Bronchial epithelial cell (primary cell): Measurements from ENCODE around the gene OLFM1. TPM values are rescaled to one million over a fixed set of nuclear protein-coding genes. Genes with fewer than 3 reads are reported as not detected.

Source experiments
- DNase-seq: peaks from one replicate; pipeline ENCODE4 v3.0.0-alpha.2; 2010; ENCODE audit warnings: low read depth
- FAIRE-seq: peaks from 2 replicates; lab custom pipeline; 2011; peaks lifted over from hg19 to GRCh38; lab: Jason Lieb, UNC
- H3K27me3 ChIP-seq: 2 replicates; pipeline ENCODE4 v1.5.1; 2011; ENCODE audit warnings: low read length; ENCODE audit not compliant: control insufficient read depth, insufficient read depth
- H3K36me3 ChIP-seq: 2 replicates; pipeline ENCODE4 v1.5.1; 2011; ENCODE audit warnings: low read length; ENCODE audit not compliant: control insufficient read depth, insufficient read depth
- H3K4me3 ChIP-seq: 2 replicates; pipeline ENCODE4 v1.5.1; 2011; ENCODE audit warnings: mild to moderate bottlenecking, low read depth, low read length, control low read depth
- total RNA-seq: library from RNA; depleted of rRNA; stranded (reverse); fragments of >200 nt; gene quantifications from 2 replicates; pipeline ENCODE4 v1.2.1, GENCODE V29; 2014
- TF ChIP-seq, protein P1 (sequence below): IDR thresholded peaks from 2 replicates; pipeline ENCODE4 v1.5.1; 2011; ENCODE audit warnings: mild to moderate bottlenecking, moderate library complexity, low read length, control low read depth, inconsistent platforms; ENCODE audit not compliant: insufficient read depth, severe bottlenecking

Gene OLFM1
- total RNA-seq, 1 donor from 2014 or later, result 0.26 TPM

GRCh38 chr9:135116371-135116770 lies 28.9 kb downstream of the OLFM1 start:
- Histone ChIP-seq H3K36me3 (no peaks in the 10 kb centered on the region), H3K27me3 (no peaks in the 10 kb centered on the region), H3K4me3 (no peak overlapping the region)
- TF ChIP-seq, protein P1, sequence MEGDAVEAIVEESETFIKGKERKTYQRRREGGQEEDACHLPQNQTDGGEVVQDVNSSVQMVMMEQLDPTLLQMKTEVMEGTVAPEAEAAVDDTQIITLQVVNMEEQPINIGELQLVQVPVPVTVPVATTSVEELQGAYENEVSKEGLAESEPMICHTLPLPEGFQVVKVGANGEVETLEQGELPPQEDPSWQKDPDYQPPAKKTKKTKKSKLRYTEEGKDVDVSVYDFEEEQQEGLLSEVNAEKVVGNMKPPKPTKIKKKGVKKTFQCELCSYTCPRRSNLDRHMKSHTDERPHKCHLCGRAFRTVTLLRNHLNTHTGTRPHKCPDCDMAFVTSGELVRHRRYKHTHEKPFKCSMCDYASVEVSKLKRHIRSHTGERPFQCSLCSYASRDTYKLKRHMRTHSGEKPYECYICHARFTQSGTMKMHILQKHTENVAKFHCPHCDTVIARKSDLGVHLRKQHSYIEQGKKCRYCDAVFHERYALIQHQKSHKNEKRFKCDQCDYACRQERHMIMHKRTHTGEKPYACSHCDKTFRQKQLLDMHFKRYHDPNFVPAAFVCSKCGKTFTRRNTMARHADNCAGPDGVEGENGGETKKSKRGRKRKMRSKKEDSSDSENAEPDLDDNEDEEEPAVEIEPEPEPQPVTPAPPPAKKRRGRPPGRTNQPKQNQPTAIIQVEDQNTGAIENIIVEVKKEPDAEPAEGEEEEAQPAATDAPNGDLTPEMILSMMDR, result no peak
- FAIRE-seq (no peak), DNase-seq (no peak)

DNA sequence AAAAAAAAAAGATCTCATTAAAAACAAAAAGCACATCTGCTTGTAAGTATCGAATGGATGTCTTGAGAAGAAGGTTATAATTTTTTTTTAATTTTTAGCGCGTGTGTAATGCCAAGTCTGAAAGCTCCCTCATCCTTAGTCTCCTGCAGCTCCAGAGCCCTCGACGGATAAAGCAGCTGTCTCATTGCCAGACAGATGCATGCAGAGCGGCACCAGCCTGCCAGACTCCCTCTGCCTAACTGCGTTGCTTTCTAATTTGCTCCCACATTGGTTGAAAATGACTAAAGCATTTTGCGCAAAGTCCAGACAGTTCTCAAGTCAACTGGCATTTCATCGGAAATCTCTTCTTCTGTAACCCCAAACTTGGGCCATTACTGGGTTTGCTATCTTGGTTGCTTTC lies 29.4 kb downstream of the OLFM1 start:
- DNase-seq (no peak), FAIRE-seq (no peak)
- Histone ChIP-seq H3K36me3 (no peaks in the 10 kb centered on the region), H3K4me3 (no peak overlapping the region), H3K27me3 (no peaks in the 10 kb centered on the region)
- TF ChIP-seq, protein P1, result no peak

DNA sequence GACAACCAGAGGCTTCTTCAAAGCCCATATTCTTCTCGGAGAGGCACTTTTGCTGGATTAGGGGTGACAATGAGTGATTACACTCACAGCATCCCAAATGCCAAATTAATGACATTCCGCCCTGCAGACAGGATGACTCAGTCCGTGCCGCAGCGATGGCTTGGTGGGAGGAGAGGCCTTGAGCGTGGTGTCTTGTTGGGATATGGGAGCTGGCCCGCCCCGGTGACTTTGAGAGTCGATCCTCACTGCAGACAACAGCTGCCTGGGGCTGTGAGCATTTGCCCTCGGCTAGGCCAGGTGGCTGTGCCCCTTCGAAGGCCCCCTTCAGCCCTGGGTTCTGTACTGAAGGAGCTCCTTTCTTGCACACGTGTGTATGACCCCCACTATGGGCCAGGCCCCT lies 29.8 kb downstream of the OLFM1 start:
- TF ChIP-seq, protein P1, result no peak
- no peaks in the 10 kb centered on the region for H3K36me3 ChIP-seq
- DNase-seq (no peak), FAIRE-seq (no peak)
- H3K27me3 ChIP-seq, result no peaks in the 10 kb centered on the region
- H3K4me3 ChIP-seq, result no peak overlapping the region

DNA sequence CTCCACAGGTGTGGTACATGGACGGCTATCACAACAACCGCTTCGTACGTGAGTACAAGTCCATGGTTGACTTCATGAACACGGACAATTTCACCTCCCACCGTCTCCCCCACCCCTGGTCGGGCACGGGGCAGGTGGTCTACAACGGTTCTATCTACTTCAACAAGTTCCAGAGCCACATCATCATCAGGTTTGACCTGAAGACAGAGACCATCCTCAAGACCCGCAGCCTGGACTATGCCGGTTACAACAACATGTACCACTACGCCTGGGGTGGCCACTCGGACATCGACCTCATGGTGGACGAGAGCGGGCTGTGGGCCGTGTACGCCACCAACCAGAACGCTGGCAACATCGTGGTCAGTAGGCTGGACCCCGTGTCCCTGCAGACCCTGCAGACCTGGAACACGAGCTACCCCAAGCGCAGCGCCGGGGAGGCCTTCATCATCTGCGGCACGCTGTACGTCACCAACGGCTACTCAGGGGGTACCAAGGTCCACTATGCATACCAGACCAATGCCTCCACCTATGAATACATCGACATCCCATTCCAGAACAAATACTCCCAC lies 32.1 kb downstream of the OLFM1 start:
- FAIRE-seq (no peak), DNase-seq (no peak)
- TF ChIP-seq, protein P1, result no peak
- no peaks in the 10 kb centered on the region for H3K27me3 ChIP-seq
- no peak overlapping the region for H3K4me3 ChIP-seq
- no peaks in the 10 kb centered on the region for H3K36me3 ChIP-seq

DNA sequence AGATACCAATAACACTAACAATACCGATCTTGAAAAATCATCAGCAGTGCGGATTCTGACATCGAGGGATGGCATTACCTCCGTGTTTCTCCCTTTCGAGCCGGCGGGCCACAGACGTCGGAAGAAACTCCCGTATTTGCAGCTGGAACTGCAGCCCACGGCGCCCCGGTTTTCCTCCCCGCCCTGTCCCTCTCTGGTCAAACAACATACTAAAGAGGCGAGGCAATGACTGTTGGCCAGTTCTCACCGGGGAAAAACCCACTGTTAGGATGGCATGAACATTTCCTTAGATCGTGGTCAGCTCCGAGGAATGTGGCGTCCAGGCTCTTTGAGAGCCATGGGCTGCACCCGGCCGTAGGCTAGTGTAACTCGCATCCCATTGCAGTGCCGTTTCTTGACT lies 32.8 kb downstream of the OLFM1 start:
- FAIRE-seq (peak; percentile 23), DNase-seq (no peak)
- H3K36me3 ChIP-seq, result no peaks in the 10 kb centered on the region
- no peaks in the 10 kb centered on the region for H3K27me3 ChIP-seq
- no peak overlapping the region for H3K4me3 ChIP-seq
- TF ChIP-seq, protein P1, result no peak

DNA sequence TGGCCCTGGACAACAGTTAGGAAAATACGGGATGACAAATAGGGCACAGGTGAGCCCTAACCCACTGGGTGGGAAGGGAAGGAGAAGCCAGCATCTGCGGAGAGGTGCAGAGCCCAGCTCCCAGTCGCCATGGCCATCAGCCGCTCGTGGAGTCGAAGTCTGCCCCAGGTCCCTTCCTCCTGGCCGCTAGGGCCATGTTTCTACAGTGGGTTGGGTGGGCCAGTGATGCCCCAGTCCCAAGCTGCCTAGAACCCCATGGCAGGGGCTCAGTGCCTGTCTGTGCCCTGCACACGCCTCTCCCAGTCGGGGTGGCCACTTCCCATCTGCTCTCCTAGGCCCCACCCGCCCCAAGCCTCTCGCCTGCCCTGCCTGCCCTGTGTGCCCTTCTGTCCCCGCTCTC lies 34.8 kb downstream of the OLFM1 start:
- Histone ChIP-seq H3K27me3 (no peaks in the 10 kb centered on the region), H3K4me3 (no peak overlapping the region), H3K36me3 (no peaks in the 10 kb centered on the region)
- DNase-seq, result no peak
- no peak for FAIRE-seq
- TF ChIP-seq, protein P1, result no peak
